ENCODE measurements around the gene FLT4. TPM values are rescaled to one million over a fixed set of nuclear protein-coding genes. Genes with fewer than 3 reads are reported as not detected.
"Not testable (repeated sequence)": the region's sequence is repeated elsewhere in the genome, so short reads cannot be mapped to it uniquely, and the experiment has no call there.

Gene FLT4
- polyA plus RNA-seq, 3 donors: not detected

- no peak for TF ChIP-seq CTCF (IDR thresholded peaks at IDR 0.05)
- Mint-ChIP-seq H3K9me3 (peaks cover 0 to 10% (median 2%) of the 10 kb centered on the region in 7 donors), H3K27me3 (ENCODE audit: low read depth in 3 of 3) (peaks cover 4 to 8% (median 5%) of the 10 kb centered on the region in 3 donors), H3K4me3 (no peak overlapping the region), H3K27ac (no peak overlapping the region), H3K4me1 (no peaks in the 10 kb centered on the region), H3K36me3 (no peaks in the 10 kb centered on the region)
- Histone ChIP-seq H3K4me2 (replicated peaks; ENCODE audit: extremely low read depth, low read length, poor library complexity, severe bottlenecking) (no peak overlapping the region), H3K9ac (ENCODE audit: insufficient read depth, low read length, poor library complexity, severe bottlenecking) (no peak overlapping the region), H3K79me2 (ENCODE audit: insufficient read depth, low read length) (no peaks in the 10 kb centered on the region), H3K36me3 (replicated peaks in 1 of 2; ENCODE audit: control insufficient read depth in 1 of 2, insufficient read depth in 2 of 2, low read length in 2 of 2) (no peaks in the 10 kb centered on the region), H3K4me1 (ENCODE audit: control insufficient read depth in 1 of 2, insufficient read depth in 2 of 2, low read length in 2 of 2) (no peaks in the 10 kb centered on the region), H3K9me3 (replicated peaks in 1 of 2; ENCODE audit: control insufficient read depth in 1 of 2, insufficient read depth in 1 of 2, low read length in 2 of 2) (no peaks in the 10 kb centered on the region), H3K27ac (ENCODE audit: low read depth in 1 of 2, low read length in 2 of 2) (no peak overlapping the region), H3K4me3 (replicated peaks in 1 of 3; ENCODE audit: low read depth in 2 of 3, low read length in 3 of 3) (no peak overlapping the region), H3K27me3 (ENCODE audit: control insufficient read depth in 2 of 2, insufficient read depth in 2 of 2, low read length in 2 of 2) (no peaks in the 10 kb centered on the region), H4K20me1 (ENCODE audit: insufficient read depth, low read length) (no peaks in the 10 kb centered on the region), H2AFZ (ENCODE audit: insufficient read depth, low read depth, low read length, poor library complexity, severe bottlenecking) (no peak overlapping the region)
- intact Hi-C loops (cut with micrococcal nuclease): no loop called here
- WGBS (ENCODE audit: insufficient coverage): 76% methylated on average over 7 of the region's 8 CpGs
- no peak for DNase-seq
Measured at GRCh38 chr5:180682560-180682959, 33.2 kb upstream of the FLT4 start.

DNA sequence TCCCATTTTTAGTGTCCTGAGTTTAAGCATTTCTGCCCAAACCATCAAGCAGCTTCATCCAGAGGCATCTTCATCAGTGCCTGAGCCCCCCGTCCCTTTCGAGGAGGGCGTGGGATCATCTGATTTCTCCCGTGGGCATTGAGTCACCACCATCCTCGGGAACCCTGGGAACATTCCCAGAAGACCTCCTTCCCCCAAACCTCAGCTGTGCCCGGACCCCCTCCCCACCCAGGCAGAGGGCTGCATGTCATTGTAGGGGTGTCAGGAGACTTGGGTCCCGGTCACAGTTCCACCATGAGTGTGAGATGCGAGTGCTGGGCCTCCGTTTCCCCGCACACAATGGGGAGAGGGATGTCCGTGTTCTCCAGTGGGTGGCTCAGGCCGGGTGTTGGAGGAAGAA, 32.6 kb upstream of the FLT4 start:
- H3K4me3 ChIP-seq (replicated peaks in 1 of 3; ENCODE audit: low read depth in 2 of 3, low read length in 3 of 3); H3K4me1 Mint-ChIP-seq; DNase-seq; H3K36me3 Mint-ChIP-seq; H2AFZ ChIP-seq (ENCODE audit: insufficient read depth, low read depth, low read length, poor library complexity, severe bottlenecking); H3K9ac ChIP-seq (ENCODE audit: insufficient read depth, low read length, poor library complexity, severe bottlenecking); H4K20me1 ChIP-seq (ENCODE audit: insufficient read depth, low read length); H3K27ac ChIP-seq (ENCODE audit: low read depth in 1 of 2, low read length in 2 of 2); H3K36me3 ChIP-seq (replicated peaks in 1 of 2; ENCODE audit: control insufficient read depth in 1 of 2, insufficient read depth in 2 of 2, low read length in 2 of 2); H3K4me1 ChIP-seq (ENCODE audit: control insufficient read depth in 1 of 2, insufficient read depth in 2 of 2, low read length in 2 of 2); H3K4me2 ChIP-seq (replicated peaks; ENCODE audit: extremely low read depth, low read length, poor library complexity, severe bottlenecking); H3K4me3 Mint-ChIP-seq; intact Hi-C loops (cut with micrococcal nuclease); H3K79me2 ChIP-seq (ENCODE audit: insufficient read depth, low read length); H3K27ac Mint-ChIP-seq; H3K9me3 ChIP-seq (replicated peaks in 1 of 2; ENCODE audit: control insufficient read depth in 1 of 2, insufficient read depth in 1 of 2, low read length in 2 of 2); H3K27me3 ChIP-seq (ENCODE audit: control insufficient read depth in 2 of 2, insufficient read depth in 2 of 2, low read length in 2 of 2): not testable (repeated sequence)
- WGBS (ENCODE audit: insufficient coverage): 100% methylated on average over 6 of the region's 12 CpGs
- H3K27me3 Mint-ChIP-seq (ENCODE audit: low read depth in 3 of 3): peaks cover 3 to 13% (median 4%) of the 10 kb centered on the region in 3 donors
- H3K9me3 Mint-ChIP-seq: peaks cover 0 to 10% (median 2%) of the 10 kb centered on the region in 7 donors

DNA sequence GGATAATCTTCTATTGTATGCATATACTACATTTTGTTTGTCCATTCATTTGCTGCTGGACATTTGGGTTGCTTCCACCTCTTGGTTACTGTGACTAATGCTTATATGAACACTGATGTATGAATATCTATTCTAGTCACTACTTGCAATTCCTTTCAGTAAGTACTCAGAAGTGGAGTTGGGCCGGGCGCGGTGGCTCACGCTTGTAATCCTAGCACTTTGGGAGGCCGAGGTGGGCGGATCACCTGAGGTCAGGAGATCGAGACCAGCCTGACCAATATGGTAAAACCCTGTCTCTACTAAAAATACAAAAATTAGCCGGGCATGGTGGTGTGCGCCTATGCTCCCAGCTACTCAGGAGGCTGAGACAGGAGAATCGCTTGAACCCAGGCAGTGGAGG, 28.9 kb upstream of the FLT4 start:
- peaks cover 12 to 37% (median 24%) of the 10 kb centered on the region in 3 donors for H3K27me3 Mint-ChIP-seq (ENCODE audit: low read depth in 3 of 3)
- not testable (repeated sequence) for H3K27ac Mint-ChIP-seq

More for the DNA sequence above, 28.9 kb upstream of the FLT4 start:
- peaks cover 5 to 26% of the 10 kb centered on the region in 2 donors for H3K27me3 ChIP-seq (ENCODE audit: control insufficient read depth in 2 of 2, insufficient read depth in 2 of 2, low read length in 2 of 2)
- intact Hi-C loops (cut with micrococcal nuclease); H4K20me1 ChIP-seq (ENCODE audit: insufficient read depth, low read length); H3K36me3 ChIP-seq (replicated peaks in 1 of 2; ENCODE audit: control insufficient read depth in 1 of 2, insufficient read depth in 2 of 2, low read length in 2 of 2); H3K79me2 ChIP-seq (ENCODE audit: insufficient read depth, low read length); H3K4me1 Mint-ChIP-seq; H3K9me3 ChIP-seq (replicated peaks in 1 of 2; ENCODE audit: control insufficient read depth in 1 of 2, insufficient read depth in 1 of 2, low read length in 2 of 2); H3K27ac ChIP-seq (ENCODE audit: low read depth in 1 of 2, low read length in 2 of 2); H3K4me3 ChIP-seq (replicated peaks in 1 of 3; ENCODE audit: low read depth in 2 of 3, low read length in 3 of 3); H3K4me3 Mint-ChIP-seq; H3K4me1 ChIP-seq (ENCODE audit: control insufficient read depth in 1 of 2, insufficient read depth in 2 of 2, low read length in 2 of 2); H3K4me2 ChIP-seq (replicated peaks; ENCODE audit: extremely low read depth, low read length, poor library complexity, severe bottlenecking); H3K36me3 Mint-ChIP-seq; DNase-seq; H2AFZ ChIP-seq (ENCODE audit: insufficient read depth, low read depth, low read length, poor library complexity, severe bottlenecking); H3K9ac ChIP-seq (ENCODE audit: insufficient read depth, low read length, poor library complexity, severe bottlenecking): not testable (repeated sequence)
- H3K9me3 Mint-ChIP-seq: peaks cover 0 to 10% (median 3%) of the 10 kb centered on the region in 7 donors
- 100% methylated on average over 6 of the region's 10 CpGs for WGBS (ENCODE audit: insufficient coverage)

Measured in CD14-positive monocyte (primary cell).